Hematopoietic multipotent progenitor cell treated with erythropoietin and hydrocortisone succinate and interleukin-3 and kit ligand, for 17 days (in vitro differentiated cells): Measurements from ENCODE around the gene CTNNA3.

Experiments used
- DNase-seq: peaks from one replicate; pipeline ENCODE4 v3.0.0-alpha.2; 2015; ENCODE audit warnings: low spot score

Gene CTNNA3

GRCh38 chr10:66537186-66537585 is 1158.8 kb downstream of the CTNNA3 start:
- no peak for DNase-seq

- no peak for DNase-seq
Measured at GRCh38 chr10:66535439-66535838, 1160.6 kb downstream of the CTNNA3 start.

GRCh38 chr10:66534866-66535265 is 1161.1 kb downstream of the CTNNA3 start:
- no peak for DNase-seq

GRCh38 chr10:66521506-66521905 is 1174.5 kb downstream of the CTNNA3 start:
- no peak for DNase-seq

GRCh38 chr10:66519616-66520015 is 1176.4 kb downstream of the CTNNA3 start:
- no peak for DNase-seq

GRCh38 chr10:66514666-66515065 is 1181.3 kb downstream of the CTNNA3 start:
- DNase-seq = no peak

- no peak for DNase-seq
Measured at GRCh38 chr10:66513504-66513903, 1182.5 kb downstream of the CTNNA3 start.

GRCh38 chr10:66505003-66505657 is 1190.9 kb downstream of the CTNNA3 start:
- no peak for DNase-seq

GRCh38 chr10:66501356-66501755 is 1194.6 kb downstream of the CTNNA3 start:
- no peak for DNase-seq

GRCh38 chr10:66483966-66484365 is 1212.0 kb downstream of the CTNNA3 start:
- no peak for DNase-seq

GRCh38 chr10:66472156-66472555 is 1223.8 kb downstream of the CTNNA3 start:
- no peak for DNase-seq

- DNase-seq = no peak
Measured at GRCh38 chr10:66467042-66467441, 1229.0 kb downstream of the CTNNA3 start.

- no peak for DNase-seq
Measured at GRCh38 chr10:66466622-66467021, 1229.4 kb downstream of the CTNNA3 start.

- DNase-seq = no peak
Measured at GRCh38 chr10:66463611-66464010, 1232.4 kb downstream of the CTNNA3 start.

- no peak for DNase-seq
Measured at GRCh38 chr10:66457629-66458028, 1238.4 kb downstream of the CTNNA3 start.

GRCh38 chr10:66455304-66455703 is 1240.7 kb downstream of the CTNNA3 start:
- DNase-seq = no peak

GRCh38 chr10:66440568-66440967 is 1255.4 kb downstream of the CTNNA3 start:
- DNase-seq = no peak

- DNase-seq = no peak
Measured at GRCh38 chr10:66414943-66415342, 1281.1 kb downstream of the CTNNA3 start.

- DNase-seq = no peak
Measured at GRCh38 chr10:66405566-66405965, 1290.4 kb downstream of the CTNNA3 start.

GRCh38 chr10:66398669-66399068 is 1297.3 kb downstream of the CTNNA3 start:
- no peak for DNase-seq

- DNase-seq = no peak
Measured at GRCh38 chr10:66394342-66395063, 1301.5 kb downstream of the CTNNA3 start.

GRCh38 chr10:66390926-66391325 is 1305.1 kb downstream of the CTNNA3 start:
- DNase-seq = no peak

GRCh38 chr10:66381045-66381444 is 1315.0 kb downstream of the CTNNA3 start:
- DNase-seq = no peak
